ENCODE measurements around the gene RXRG. TPM values are rescaled to one million over a fixed set of nuclear protein-coding genes. Genes with fewer than 3 reads are reported as not detected.

RXRG gene
- not detected in 2 replicates for total RNA-seq

DNA sequence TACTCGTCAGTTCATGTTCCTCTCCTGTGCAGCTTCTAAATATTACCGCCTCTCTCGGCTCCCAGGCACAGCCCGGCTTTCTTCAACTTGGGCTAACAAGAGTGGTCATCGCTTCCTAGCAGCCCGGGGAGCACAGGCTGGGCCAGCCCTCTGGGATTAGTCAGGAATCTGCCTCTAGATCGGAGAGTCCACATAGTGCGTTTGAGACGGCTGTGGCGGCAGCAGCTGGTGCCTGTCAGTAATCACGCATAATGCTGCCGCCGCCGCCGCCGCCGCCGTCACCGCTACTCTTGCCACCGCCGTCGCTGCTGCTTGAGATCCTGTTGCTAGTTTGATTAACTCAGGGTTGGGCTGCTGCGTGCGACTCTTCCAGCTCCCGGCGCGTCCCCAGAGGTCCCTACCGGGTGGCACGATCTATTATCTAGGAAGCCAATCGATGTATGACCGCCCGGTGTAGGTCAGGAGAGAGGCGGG is at the start of gene RXRG:
RXRG (minus strand) TSS at position 230 of the 474 bp plus-strand sequence. CDS start 233 bp downstream, outside the sequence.

DNA sequence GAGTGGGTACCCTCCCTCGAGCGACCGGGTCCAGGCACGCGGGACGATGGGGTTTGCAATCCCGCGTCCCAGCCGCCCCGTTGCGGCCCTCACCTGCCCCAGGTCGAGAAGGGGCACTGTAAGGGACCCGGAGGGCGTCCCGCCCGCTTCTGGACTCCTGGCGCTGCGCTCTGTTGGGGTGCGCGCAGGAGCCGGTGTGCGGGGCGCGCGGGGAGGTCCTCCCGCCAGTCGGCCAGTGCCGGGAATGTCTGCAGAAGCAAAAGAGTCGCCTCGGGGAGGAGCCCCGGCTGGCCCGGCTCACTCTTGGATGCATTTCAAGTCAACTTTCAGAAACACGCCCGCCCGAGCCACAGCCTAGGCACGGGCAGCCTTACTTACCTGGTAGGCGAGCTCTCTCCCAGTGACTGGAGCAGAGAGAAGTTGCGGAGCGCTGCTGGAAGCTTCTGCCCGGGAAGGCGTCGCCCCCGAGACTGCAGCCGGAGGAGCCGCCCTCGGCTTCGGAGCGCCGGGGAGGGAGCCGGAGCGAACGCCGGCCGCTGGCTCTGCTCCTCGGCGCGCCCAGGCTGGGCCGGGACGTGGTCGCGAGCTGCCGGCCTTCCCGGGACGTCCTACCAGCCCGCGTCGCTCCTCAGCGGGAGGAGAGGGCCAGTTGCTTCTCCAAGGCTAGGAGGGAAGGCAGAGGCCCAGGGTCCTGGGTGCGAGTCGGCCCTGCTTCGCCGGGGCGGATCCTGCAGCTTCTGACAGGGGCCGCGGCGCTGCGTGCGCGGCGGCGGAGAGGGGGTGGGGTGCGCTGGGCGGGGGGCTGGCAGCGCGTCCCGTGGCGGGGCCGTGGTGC is 88.7 kb downstream of the RXRG start, which contains the start of gene LMX1A:
LMX1A (minus strand) TSS at position 739 of the 835 bp plus-strand sequence. CDS start 1,156 bp downstream, outside the sequence.

Other genes with a start within 250 kb of the RXRG start
- not detected in 2 replicates for gene LMX1A, start 88.4 kb downstream of the RXRG start, total RNA-seq
- not detected in 2 replicates for gene LRRC52, start 98.9 kb upstream of the RXRG start, total RNA-seq
- 80.1 and 104 TPM in 2 replicates for gene MGST3, start 186.1 kb upstream of the RXRG start, total RNA-seq